Measurements from ENCODE around the gene KMT5B. TPM values are rescaled to one million over a fixed set of nuclear protein-coding genes. Genes with fewer than 3 reads are reported as not detected.

KMT5B gene
- 16.1 and 17.5 TPM in 2 replicates for total RNA-seq

GRCh38 chr11:68213135-68213515, at the start of gene KMT5B:
Gene KMT5B, minus strand, starts transcription at chr11:68213296. Its CDS starts 23,220 bp downstream, at chr11:68190076.
- TF ChIP-seq CTCF (conservative IDR thresholded peaks at IDR 0.05; ENCODE audit: low read depth, low read length) = no peak
- no peak for DNase-seq (ENCODE audit: low read depth)
- H3K4me3 ChIP-seq (ENCODE audit: low read depth, low read length) = peak within 1 kb of the TSS; percentile 84

DNA sequence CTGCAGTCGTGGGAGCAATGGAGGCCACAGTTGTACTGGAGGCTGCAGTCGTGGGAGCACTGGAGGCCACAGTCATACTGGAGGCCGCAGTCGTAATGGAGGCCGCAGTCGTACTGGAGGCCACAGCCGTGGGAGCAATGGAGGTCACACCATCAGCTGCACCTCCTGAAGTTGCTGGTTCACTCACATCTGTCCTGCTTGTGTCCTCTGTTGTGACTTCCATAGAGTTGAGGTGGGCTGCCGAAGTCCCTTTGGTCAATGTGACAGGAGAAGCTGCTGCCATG, 49.4 kb upstream of the KMT5B start:
- no peak overlapping the region for H3K4me3 ChIP-seq (ENCODE audit: low read depth, low read length)
- no peak for DNase-seq (ENCODE audit: low read depth)
- TF ChIP-seq CTCF (conservative IDR thresholded peaks at IDR 0.05; ENCODE audit: low read depth, low read length) = no peak

DNA sequence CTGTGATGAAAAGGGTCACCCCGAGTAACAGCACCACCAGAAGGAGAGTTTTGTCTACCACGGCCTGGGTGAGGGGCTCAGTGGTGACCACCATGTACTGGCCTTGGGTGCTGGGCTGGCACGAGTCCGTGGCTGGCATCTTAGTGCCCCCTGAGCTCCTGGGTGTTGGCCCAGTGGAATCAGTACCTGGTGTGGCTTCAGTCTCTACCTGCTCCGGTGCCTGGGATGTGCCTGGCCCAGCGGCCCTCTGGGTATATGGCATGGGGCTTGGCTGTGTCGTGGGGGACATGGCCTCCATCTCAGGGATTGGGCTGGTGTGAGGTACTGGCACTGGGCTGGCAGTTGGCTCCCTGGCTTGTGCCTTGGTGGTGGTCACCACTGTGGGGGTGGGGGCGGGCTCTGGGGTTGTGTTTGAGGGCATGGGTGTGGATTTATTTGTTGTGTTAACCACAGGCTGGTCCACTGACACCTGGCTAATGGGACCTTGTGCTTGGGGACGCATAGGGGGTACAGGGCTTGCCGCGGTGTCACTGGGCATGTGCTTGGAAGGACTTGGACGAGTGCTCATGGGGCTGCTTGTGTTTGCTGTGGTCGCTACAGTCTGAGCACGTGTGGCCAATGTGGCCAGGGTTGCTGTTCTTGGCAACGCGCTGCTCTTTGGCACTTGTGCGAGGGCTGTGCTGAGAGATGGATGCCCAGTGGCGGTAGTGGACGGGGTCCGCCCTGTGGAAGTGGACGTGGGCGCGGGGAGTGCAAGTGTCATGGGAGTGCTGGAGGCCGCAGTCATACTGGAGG, 48.9 kb upstream of the KMT5B start:
- DNase-seq (ENCODE audit: low read depth) = no peak
- TF ChIP-seq CTCF (conservative IDR thresholded peaks at IDR 0.05; ENCODE audit: low read depth, low read length) = no peak
- no peak overlapping the region for H3K4me3 ChIP-seq (ENCODE audit: low read depth, low read length)

DNA sequence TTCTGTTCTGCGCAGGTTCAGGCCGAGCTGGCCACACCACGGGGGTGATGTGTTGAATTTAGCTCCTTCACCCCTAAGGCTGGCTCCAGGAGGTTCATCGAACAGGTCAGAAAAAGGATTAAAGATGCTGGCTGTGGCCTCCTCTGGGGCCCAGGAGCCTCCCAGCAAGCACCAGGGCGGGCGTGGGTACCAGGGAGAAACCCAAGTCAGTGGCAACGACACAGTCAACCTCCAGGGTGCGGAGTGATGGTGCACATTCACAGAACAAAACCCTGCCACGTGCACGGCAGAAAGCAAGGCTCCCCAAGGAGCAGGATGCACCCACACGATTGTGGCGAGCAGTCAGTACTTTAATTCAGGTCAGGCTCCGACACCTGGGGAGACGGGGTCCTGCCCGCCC, 47.9 kb upstream of the KMT5B start:
- DNase-seq (ENCODE audit: low read depth) = no peak
- TF ChIP-seq CTCF (conservative IDR thresholded peaks at IDR 0.05; ENCODE audit: low read depth, low read length) = no peak
- no peak overlapping the region for H3K4me3 ChIP-seq (ENCODE audit: low read depth, low read length)

DNA sequence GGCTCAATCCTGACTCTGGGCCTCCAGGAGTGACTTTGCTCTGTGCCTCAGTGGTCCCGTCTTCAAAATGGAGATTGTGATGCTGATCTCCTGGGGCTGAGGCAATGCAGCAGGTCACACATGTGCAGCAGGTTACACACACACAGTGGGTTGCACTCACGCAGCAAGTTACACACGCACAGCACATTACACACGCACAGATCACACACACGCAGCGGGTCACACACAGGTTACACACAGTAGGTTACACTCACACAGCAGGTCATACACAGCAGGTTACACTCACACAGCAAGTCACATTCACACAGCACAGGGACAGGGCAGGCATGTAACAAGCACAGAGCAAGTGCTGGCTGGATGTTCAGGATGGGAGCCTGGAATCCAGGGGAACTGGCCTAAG, 47.4 kb upstream of the KMT5B start:
- no peak for TF ChIP-seq CTCF (conservative IDR thresholded peaks at IDR 0.05; ENCODE audit: low read depth, low read length)
- no peak overlapping the region for H3K4me3 ChIP-seq (ENCODE audit: low read depth, low read length)
- DNase-seq (ENCODE audit: low read depth) = no peak

- H3K4me3 ChIP-seq (ENCODE audit: low read depth, low read length) = no peak overlapping the region
- DNase-seq (ENCODE audit: low read depth) = no peak
- TF ChIP-seq CTCF (conservative IDR thresholded peaks at IDR 0.05; ENCODE audit: low read depth, low read length) = no peak
Measured at GRCh38 chr11:68259122-68259959, 46.2 kb upstream of the KMT5B start.

Data from epithelial cell of proximal tubule (primary cell).